SH-SY5Y (cell line): ENCODE measurements around the gene MIGA1.

Experiments used
- GATA2 ChIP-seq: IDR thresholded peaks from 2 replicates; pipeline ENCODE4 v1.6.1; 2011; ENCODE audit warnings: mild to moderate bottlenecking, low read depth, low read length
- GATA3 ChIP-seq: IDR thresholded peaks from 2 replicates; pipeline ENCODE4 v1.6.1; 2011; ENCODE audit warnings: low read depth, mild to moderate bottlenecking, low read length, moderate library complexity

Gene MIGA1

GRCh38 chr1:77926561-77927357 lies 147.3 kb downstream of the MIGA1 start:
- TF ChIP-seq GATA2 (no peak), GATA3 (no peak)

DNA sequence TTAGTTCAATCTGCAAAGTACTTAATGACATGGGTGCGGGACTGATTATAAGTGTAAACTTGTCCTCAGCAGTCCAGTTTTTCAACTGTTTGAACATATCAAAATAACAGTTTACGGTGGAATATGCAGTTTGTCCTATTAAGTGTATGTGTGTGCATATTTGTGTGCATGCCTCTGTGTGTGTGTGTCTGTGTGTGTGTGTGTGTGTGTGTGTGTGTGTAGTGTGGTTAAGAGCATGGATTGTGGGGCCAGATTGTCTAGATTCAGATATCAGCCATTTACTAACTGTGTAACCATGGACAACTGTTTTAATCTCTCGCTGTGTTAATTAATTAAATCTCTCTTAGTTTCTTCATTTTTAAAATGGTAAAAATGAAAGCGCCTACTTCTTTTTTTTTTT lies 148.0 kb downstream of the MIGA1 start:
- no peak for TF ChIP-seq GATA3
- no peak for TF ChIP-seq GATA2
